ENCODE measurements around the gene AAMP. TPM values are rescaled to one million over a fixed set of nuclear protein-coding genes. Genes with fewer than 3 reads are reported as not detected.

The AAMP gene
- total RNA-seq, 2 donors from 2014 or later: 89.2 to 97.2 TPM

- Mint-ChIP-seq H3K36me3 (ENCODE audit: low read depth) (peaks cover 66% of the 10 kb centered on the region), H3K4me1 (peaks cover 6% of the 10 kb centered on the region)
These were observed 43.0 kb downstream of the AAMP start for GRCh38 chr2:218226903-218227302.

GRCh38 chr2:218224186-218224585 lies 45.8 kb downstream of the AAMP start:
- Mint-ChIP-seq H3K9me3 (no peaks in the 10 kb centered on the region), H3K27ac (peak overlapping the region; percentile 20), H3K4me3 (no peak overlapping the region), H3K27me3 (ENCODE audit: insufficient read depth) (no peaks in the 10 kb centered on the region), H3K36me3 (ENCODE audit: low read depth) (peaks cover 59% of the 10 kb centered on the region), H3K4me1 (peaks cover 19% of the 10 kb centered on the region)
- Histone ChIP-seq H3K9me3 (ENCODE audit: control insufficient read depth, low read length) (no peaks in the 10 kb centered on the region), H3K27ac (ENCODE audit: low read depth, low read length) (no peak overlapping the region), H3K36me3 (ENCODE audit: control insufficient read depth, insufficient read depth, low read length) (peaks cover 92% of the 10 kb centered on the region), H3K27me3 (ENCODE audit: control insufficient read depth, insufficient read depth, low read length, poor library complexity, severe bottlenecking) (no peaks in the 10 kb centered on the region), H3K4me1 (ENCODE audit: control insufficient read depth, insufficient read depth, low read length) (peaks cover 4% of the 10 kb centered on the region), H3K4me3 (ENCODE audit: low read length) (no peak overlapping the region), H3K9ac (ENCODE audit: extremely low read depth, low read length, poor library complexity, severe bottlenecking) (no peak overlapping the region)
- 91% methylated on average over 1 of the region's 1 CpG; no CpG with 5 or more reads in 1 of the 2 experiments for WGBS, 2 experiments (ENCODE audit: insufficient coverage in 1 of 2, insufficient read length in 1 of 2)
- TF ChIP-seq, protein P1, sequence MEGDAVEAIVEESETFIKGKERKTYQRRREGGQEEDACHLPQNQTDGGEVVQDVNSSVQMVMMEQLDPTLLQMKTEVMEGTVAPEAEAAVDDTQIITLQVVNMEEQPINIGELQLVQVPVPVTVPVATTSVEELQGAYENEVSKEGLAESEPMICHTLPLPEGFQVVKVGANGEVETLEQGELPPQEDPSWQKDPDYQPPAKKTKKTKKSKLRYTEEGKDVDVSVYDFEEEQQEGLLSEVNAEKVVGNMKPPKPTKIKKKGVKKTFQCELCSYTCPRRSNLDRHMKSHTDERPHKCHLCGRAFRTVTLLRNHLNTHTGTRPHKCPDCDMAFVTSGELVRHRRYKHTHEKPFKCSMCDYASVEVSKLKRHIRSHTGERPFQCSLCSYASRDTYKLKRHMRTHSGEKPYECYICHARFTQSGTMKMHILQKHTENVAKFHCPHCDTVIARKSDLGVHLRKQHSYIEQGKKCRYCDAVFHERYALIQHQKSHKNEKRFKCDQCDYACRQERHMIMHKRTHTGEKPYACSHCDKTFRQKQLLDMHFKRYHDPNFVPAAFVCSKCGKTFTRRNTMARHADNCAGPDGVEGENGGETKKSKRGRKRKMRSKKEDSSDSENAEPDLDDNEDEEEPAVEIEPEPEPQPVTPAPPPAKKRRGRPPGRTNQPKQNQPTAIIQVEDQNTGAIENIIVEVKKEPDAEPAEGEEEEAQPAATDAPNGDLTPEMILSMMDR (conservative IDR thresholded peaks at IDR 0.05): no peak
- DNase-seq: no peak

More at GRCh38 chr2:218226903-218227302, 43.0 kb downstream of the AAMP start:
- no peak overlapping the region for H3K4me3 Mint-ChIP-seq
- TF ChIP-seq, protein P1 (conservative IDR thresholded peaks at IDR 0.05): no peak
- H3K27ac ChIP-seq (ENCODE audit: low read depth, low read length): no peak overlapping the region
- WGBS, 2 experiments (ENCODE audit: insufficient coverage in 1 of 2, insufficient read length in 1 of 2): 94 to 99% methylated on average over 3 of the region's 3 CpGs
- peaks cover 9% of the 10 kb centered on the region for H3K9me3 ChIP-seq (ENCODE audit: control insufficient read depth, low read length)
- H3K27me3 ChIP-seq (ENCODE audit: control insufficient read depth, insufficient read depth, low read length, poor library complexity, severe bottlenecking): no peaks in the 10 kb centered on the region
- H3K27ac Mint-ChIP-seq: no peak overlapping the region
- DNase-seq: no peak
- H3K9ac ChIP-seq (ENCODE audit: extremely low read depth, low read length, poor library complexity, severe bottlenecking): no peak overlapping the region
- H3K36me3 ChIP-seq (ENCODE audit: control insufficient read depth, insufficient read depth, low read length): peaks cover 94% of the 10 kb centered on the region
- H3K27me3 Mint-ChIP-seq (ENCODE audit: insufficient read depth): no peaks in the 10 kb centered on the region
- no peaks in the 10 kb centered on the region for H3K9me3 Mint-ChIP-seq
- H3K4me1 ChIP-seq (ENCODE audit: control insufficient read depth, insufficient read depth, low read length): peaks cover 4% of the 10 kb centered on the region
- H3K4me3 ChIP-seq (ENCODE audit: low read length): no peak overlapping the region

- Histone ChIP-seq H3K27me3 (ENCODE audit: control insufficient read depth, insufficient read depth, low read length, poor library complexity, severe bottlenecking) (no peaks in the 10 kb centered on the region), H3K36me3 (ENCODE audit: control insufficient read depth, insufficient read depth, low read length) (peaks cover 88% of the 10 kb centered on the region), H3K4me1 (ENCODE audit: control insufficient read depth, insufficient read depth, low read length) (peaks cover 4% of the 10 kb centered on the region), H3K27ac (ENCODE audit: low read depth, low read length) (no peak overlapping the region), H3K4me3 (ENCODE audit: low read length) (peak overlapping the region; percentile 12), H3K9me3 (ENCODE audit: control insufficient read depth, low read length) (no peaks in the 10 kb centered on the region), H3K9ac (ENCODE audit: extremely low read depth, low read length, poor library complexity, severe bottlenecking) (no peak overlapping the region)
- Mint-ChIP-seq H3K4me1 (peaks cover 27% of the 10 kb centered on the region), H3K27ac (no peak overlapping the region), H3K36me3 (ENCODE audit: low read depth) (peaks cover 48% of the 10 kb centered on the region), H3K4me3 (no peak overlapping the region), H3K9me3 (no peaks in the 10 kb centered on the region), H3K27me3 (ENCODE audit: insufficient read depth) (no peaks in the 10 kb centered on the region)
- 96 to 98% methylated on average over 5 of the region's 5 CpGs for WGBS, 2 experiments (ENCODE audit: insufficient coverage in 1 of 2, insufficient read length in 1 of 2)
- no peak for DNase-seq
- TF ChIP-seq, protein P1 (conservative IDR thresholded peaks at IDR 0.05): no peak
These were observed 46.9 kb downstream of the AAMP start for GRCh38 chr2:218223046-218223445.

All from endodermal cell (in vitro differentiated cells).